Measurements from ENCODE around the gene LIPC.

GRCh38 chr15:58390118-58390517, 41.7 kb upstream of the LIPC start:
- TF ChIP-seq CTCF (IDR thresholded peaks at IDR 0.05) (no peak), POLR2A (IDR thresholded peaks at IDR 0.05) (no peak)
